LoVo (cell line): ENCODE measurements around the gene ZNF566.

Source experiments
- DNase-seq: peaks from one replicate; pipeline ENCODE4 v3.0.0-alpha.2; 2016; ENCODE audit warnings: low spot score

ZNF566 gene

GRCh38 chr19:36441339-36441738 lies 48.0 kb downstream of the ZNF566 start:
- no peak for DNase-seq

DNA sequence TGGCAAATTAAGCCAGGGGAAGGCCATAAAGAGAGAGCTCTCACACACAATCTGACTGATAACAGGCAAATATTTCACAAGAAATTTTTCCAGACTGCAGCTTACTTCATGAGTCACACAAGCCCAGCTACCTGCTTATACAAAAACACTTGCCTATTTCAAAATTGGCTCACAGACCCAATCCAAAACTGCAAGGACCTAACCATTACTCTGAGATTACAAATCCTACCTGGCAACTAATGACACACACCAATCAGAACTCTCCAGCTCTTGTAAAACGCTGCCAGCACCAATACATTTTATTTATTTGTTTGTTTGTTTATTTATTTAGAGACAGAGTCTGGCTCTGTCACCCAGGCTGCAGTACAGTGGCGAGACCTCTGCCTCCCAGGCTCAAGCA lies 52.8 kb downstream of the ZNF566 start:
- DNase-seq, result no peak

- DNase-seq, result no peak
Observed at GRCh38 chr19:36423925-36424324, 65.4 kb downstream of the ZNF566 start.

DNA sequence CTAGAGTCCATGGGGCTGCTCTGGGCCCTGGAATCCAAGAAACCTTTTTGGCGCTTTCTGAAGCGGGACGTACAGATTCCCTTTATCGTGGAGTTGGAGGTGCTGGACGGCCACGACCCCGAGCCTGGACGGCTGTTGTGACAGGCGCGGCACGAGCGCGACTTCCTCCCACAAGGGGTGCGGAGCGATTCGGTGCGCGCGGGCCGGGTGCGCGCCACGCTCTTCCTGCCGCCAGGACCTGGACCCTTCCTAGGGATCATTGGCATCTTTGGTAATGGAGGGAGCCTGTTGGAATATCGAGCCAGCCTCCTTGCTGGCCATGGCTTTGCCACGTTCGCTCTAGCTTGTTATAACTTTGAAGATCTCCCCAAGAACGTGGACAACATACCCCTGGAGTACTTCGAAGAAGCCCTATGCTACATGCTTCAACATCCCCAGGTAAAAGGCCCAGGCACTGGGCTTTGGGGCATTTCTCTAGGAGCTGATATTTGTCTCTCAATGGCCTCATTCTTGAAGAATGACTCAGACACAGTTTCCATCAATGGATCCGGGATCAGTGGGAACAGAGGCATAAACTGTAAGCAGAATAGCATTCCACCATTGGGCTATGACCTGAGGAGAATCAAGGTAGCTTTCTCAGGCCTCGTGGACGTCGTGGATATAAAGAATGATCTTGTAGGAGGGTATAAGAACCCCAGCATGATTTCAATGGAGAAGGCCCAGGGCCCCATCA lies 67.4 kb downstream of the ZNF566 start:
- DNase-seq, result no peak

DNA sequence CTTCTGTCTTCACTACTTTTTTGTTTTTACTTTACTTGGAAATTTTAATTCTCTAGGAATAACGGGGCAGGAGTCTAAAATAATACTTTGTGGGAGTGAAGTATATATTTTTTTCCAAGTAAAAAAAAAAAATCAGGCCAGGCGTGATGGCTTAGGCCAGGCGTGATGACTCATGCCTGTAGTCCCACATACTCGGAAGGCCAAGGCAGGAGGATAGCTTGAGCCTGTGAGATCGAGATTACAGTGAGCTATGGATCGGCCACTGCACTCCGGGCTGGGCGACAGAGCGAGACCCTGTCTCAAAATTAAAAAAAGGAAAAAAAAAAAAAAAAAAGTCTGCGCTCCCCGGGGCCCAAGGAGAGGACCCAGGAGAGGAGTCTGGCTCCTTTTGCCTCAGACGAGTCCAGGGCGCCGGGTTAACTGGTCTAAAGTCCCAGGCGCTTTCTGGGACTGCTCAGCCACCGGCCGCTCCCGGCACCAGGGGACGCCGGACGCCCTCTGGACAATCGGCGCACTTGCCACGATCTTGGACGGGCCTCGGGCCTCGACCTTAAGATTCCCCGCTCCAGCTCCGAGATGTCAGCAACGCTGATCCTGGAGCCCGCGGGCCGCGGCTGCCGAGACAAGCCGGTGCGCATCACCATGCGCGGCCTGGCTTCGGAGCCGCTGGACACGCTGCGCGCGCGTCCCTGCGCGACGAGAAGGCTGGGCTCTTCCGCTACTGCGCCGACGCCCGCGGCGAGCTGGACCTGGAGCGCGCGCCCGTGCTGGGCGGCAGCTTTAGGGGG lies 68.2 kb downstream of the ZNF566 start:
- no peak for DNase-seq

DNA sequence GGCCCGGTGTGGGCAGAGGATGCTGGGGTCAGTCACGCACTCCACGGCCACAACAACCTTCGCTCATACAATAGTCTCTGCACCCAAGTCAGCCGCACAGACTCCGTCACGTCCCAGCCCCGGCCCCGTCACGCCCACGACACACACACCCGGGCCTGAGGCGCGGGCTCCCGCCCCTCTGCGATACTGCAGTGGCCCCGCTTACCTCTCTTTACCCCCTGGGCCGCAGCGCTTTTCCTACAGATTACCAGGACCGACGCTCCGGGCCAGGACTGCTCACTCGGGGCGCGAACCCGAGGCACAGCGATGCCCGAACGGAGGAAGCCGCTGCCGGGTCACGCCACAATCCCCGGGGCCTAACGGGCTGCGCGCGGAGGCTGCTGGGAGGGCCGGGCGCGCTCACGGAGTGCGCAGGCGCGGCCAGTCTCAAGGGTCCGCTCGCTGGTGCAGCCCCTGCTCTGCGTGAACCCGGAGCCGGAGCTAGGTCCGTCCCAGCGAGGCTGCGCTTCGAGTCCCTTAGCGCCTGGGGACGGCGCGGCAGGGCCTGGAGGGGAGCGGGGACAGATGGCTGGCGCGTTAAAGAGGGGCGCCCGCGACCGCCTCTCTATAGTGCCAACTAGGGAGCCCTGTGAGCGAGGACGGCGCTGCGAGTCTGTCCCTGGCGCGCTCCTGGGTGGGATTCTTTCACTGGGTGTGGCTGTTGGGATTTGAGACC lies 70.9 kb downstream of the ZNF566 start, which contains the start of gene ZFP82:
ZFP82 (minus strand) TSS at position 358 of the 715 bp plus-strand sequence. CDS start 8,855 bp downstream, outside the sequence.
- DNase-seq, result no peak

DNA sequence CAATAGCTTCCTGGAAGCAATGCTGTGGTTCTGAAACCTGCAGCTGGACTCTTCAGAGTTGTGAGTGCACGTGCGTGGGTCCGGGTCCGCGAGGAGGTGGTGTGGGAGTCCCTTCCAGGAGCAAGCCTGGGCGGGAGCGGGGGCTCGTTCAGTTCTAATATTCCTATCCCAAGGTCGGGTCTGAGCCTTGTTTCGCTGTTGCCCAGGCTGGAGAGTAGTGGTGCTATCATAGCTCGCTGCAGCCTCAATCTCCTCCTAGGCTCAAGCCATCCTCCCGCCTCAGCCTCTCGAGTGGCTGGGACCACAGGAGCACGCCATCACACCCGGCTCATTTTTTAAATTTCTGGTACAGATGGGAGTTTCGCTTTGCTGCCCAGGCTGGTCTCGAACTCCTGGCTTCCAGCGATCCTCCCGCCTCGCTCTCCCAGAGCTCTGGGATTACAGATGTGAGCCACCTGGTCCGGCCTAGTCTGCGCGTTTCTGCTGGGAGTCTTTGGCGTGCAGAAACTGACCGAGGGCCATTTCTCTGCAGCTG lies 71.5 kb downstream of the ZNF566 start:
- DNase-seq, result no peak

DNA sequence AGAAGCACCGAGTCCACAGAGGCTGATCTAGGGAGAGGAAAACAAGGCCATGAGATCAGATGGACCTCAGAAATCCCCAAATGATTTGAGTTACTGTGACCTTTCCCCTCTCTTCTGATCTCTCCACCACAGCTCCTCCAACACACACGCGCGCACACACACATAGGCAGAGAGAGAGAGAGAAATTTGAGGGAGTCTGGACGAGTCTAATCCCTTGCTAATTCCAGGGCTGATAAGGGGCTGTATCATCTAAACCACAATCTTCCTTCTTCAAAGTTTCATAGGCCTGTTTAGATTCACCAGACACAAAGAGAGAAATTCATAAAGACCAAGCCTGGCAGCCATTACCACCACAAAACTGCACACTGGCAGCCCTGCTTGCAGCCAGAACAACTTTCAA lies 79.5 kb downstream of the ZNF566 start:
- no peak for DNase-seq

GRCh38 chr19:36408101-36408500 lies 81.3 kb downstream of the ZNF566 start:
- no peak for DNase-seq

DNA sequence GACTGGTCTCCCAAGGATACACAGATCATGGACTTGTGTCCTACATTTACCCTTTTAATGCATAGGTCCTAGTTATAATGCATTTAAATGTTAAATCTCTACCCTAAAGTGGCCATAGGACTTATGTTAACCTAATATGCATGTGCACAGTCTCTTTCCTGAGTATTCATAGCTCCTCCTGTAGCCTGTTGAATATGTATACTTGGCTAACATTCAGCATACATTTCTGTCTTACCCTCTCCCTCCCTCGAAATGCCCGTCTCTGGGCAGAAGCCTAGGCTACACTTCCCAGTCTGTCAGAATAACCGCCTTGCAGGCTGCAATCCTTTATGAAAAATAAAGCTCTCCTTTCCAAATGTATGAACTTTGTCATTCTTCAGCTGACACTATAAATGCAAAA lies 84.9 kb downstream of the ZNF566 start:
- DNase-seq, result no peak

- DNase-seq, result no peak
Observed at GRCh38 chr19:36401475-36401874, 87.9 kb downstream of the ZNF566 start.

- no peak for DNase-seq
Observed at GRCh38 chr19:36398571-36398970, 90.8 kb downstream of the ZNF566 start.
